ENCODE data around the gene TBC1D22B. TPM values are rescaled to one million over a fixed set of nuclear protein-coding genes. Genes with fewer than 3 reads are reported as not detected.

TBC1D22B gene
- total RNA-seq, 1 experiment from 2014 or later = 13.5 TPM

DNA sequence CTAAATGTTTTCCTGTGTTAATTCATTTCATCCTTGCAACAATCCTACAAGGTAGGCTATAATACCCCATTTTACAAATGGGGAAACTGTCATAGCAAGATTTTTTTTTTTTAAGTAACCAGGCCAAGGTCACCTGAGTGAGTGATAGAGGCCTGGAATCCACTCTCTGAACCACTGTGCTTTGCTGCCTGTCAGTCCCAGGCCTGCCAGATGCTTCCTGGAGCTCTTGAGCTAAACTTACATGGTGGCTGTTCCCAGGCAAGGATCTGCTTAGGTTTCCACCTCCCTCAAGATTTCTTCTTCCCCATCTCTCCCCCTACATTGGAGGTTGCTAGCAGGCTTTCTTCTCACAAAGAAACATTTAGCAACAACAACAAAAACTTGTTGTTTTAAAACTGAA is 63.5 kb downstream of the TBC1D22B start:
- no TSS peak for BruUV-seq (replicated peaks)
- Histone ChIP-seq H3K27ac (ENCODE audit: low read depth, low read length, poor library complexity, severe bottlenecking) (no peak overlapping the region), H3K4me1 (ENCODE audit: insufficient read depth, low read length, poor library complexity, severe bottlenecking) (peaks cover 10% of the 10 kb centered on the region), H3K27me3 (replicated peaks; ENCODE audit: insufficient read depth, low read depth, low read length, poor library complexity) (no peaks in the 10 kb centered on the region), H3K9me3 (ENCODE audit: low read depth, low read length, poor library complexity, severe bottlenecking) (no peaks in the 10 kb centered on the region), H3K4me3 (ENCODE audit: low read depth, low read length, poor library complexity, severe bottlenecking) (no peak overlapping the region), H3K36me3 (ENCODE audit: insufficient read depth, low read length, poor library complexity, severe bottlenecking) (peaks cover 25% of the 10 kb centered on the region)
- TF ChIP-seq EZH2 (IDR thresholded peaks at IDR 0.05; ENCODE audit: borderline replicate concordance, low read depth, low read length, poor library complexity, severe bottlenecking) = no peak
- TF ChIP-seq, protein P1, sequence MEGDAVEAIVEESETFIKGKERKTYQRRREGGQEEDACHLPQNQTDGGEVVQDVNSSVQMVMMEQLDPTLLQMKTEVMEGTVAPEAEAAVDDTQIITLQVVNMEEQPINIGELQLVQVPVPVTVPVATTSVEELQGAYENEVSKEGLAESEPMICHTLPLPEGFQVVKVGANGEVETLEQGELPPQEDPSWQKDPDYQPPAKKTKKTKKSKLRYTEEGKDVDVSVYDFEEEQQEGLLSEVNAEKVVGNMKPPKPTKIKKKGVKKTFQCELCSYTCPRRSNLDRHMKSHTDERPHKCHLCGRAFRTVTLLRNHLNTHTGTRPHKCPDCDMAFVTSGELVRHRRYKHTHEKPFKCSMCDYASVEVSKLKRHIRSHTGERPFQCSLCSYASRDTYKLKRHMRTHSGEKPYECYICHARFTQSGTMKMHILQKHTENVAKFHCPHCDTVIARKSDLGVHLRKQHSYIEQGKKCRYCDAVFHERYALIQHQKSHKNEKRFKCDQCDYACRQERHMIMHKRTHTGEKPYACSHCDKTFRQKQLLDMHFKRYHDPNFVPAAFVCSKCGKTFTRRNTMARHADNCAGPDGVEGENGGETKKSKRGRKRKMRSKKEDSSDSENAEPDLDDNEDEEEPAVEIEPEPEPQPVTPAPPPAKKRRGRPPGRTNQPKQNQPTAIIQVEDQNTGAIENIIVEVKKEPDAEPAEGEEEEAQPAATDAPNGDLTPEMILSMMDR (conservative IDR thresholded peaks at IDR 0.05; ENCODE audit: low read depth, low read length) = no peak
- ChIA-PET CTCF (no interaction called here), POLR2A (ENCODE audit: low non-redundant PET) (no interaction called here)
- intact Hi-C loops (cut with micrococcal nuclease; ENCODE audit: unreplicated experiment) = no loop called here
- DNase-seq (ENCODE audit: low spot score) = no peak

DNA sequence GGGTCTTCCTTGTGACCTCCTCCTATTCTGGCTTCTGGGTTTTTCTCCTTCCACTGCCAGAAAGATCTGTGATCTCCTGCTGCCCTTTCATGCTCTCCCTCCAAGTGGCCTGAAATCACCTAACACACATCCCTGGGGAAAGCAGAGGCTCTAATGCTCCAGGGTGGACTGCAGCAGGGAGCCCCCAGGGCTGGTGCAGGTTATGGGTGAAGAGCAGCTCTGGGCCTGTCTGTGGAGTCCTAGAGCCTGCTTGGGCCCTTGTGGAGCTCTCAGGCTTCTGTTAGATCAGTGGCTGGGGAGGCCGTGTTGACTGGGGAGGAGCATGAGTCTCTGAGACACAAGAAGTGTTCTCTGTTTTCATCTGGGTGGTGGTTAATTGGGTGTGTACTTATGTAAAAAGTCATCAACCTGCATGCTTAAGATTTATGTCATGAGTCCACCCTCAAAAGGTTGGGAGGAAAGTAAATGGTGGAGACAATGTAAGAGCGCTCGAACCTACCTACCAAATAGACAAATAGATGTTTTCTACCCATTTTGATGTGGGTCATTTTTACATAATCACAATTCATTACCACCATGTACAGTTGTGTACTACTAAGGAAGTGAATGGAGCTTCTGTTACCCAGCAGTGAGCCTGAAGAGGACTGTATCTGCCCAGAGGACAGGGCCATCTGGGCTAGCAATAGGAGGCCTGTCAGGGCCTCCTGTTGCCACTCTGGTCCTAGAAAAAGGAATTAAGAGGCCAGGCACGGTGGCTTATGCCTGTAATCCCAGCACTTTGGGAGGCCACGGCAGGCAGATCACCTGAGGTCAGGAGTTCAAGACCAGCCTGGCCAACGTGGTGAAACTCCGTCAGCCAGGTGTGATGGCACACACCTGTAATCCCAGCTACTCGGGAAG is 64.2 kb downstream of the TBC1D22B start:
- ChIA-PET CTCF (no interaction called here), POLR2A (ENCODE audit: low non-redundant PET) (no interaction called here)
- Histone ChIP-seq H3K9me3 (ENCODE audit: low read depth, low read length, poor library complexity, severe bottlenecking) (no peaks in the 10 kb centered on the region), H3K4me3 (ENCODE audit: low read depth, low read length, poor library complexity, severe bottlenecking) (no peak overlapping the region), H3K4me1 (ENCODE audit: insufficient read depth, low read length, poor library complexity, severe bottlenecking) (peaks cover 10% of the 10 kb centered on the region), H3K27ac (ENCODE audit: low read depth, low read length, poor library complexity, severe bottlenecking) (no peak overlapping the region), H3K36me3 (ENCODE audit: insufficient read depth, low read length, poor library complexity, severe bottlenecking) (peaks cover 23% of the 10 kb centered on the region), H3K27me3 (replicated peaks; ENCODE audit: insufficient read depth, low read depth, low read length, poor library complexity) (no peaks in the 10 kb centered on the region)
- no peak for TF ChIP-seq EZH2 (IDR thresholded peaks at IDR 0.05; ENCODE audit: borderline replicate concordance, low read depth, low read length, poor library complexity, severe bottlenecking)
- TF ChIP-seq, protein P1 (conservative IDR thresholded peaks at IDR 0.05; ENCODE audit: low read depth, low read length) = no peak
- intact Hi-C loops (cut with micrococcal nuclease; ENCODE audit: unreplicated experiment) = no loop called here
- DNase-seq (ENCODE audit: low spot score) = no peak
- no TSS peak for BruUV-seq (replicated peaks)

DNA sequence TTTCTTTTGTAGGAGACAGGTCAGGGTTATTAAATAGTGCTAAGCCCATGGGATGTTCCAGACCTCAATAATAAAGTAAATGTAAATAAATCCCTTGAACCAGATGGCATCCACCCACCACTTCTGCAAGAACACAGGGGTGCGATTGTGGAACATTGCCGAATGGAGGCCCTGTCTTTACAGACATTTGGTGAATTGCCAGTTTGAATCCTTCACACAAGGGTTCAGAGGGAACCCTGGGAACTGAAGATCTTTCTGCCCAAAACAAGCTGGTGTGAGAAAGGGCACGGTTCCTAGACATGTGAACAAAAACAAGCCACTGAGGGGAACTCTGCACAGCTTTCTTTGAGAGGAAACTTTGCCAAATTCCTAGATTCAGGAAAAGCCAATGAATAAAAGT is 66.0 kb downstream of the TBC1D22B start:
- H3K4me1 ChIP-seq (ENCODE audit: insufficient read depth, low read length, poor library complexity, severe bottlenecking) = peaks cover 10% of the 10 kb centered on the region
- no peak for TF ChIP-seq EZH2 (IDR thresholded peaks at IDR 0.05; ENCODE audit: borderline replicate concordance, low read depth, low read length, poor library complexity, severe bottlenecking)
- TF ChIP-seq, protein P1 (conservative IDR thresholded peaks at IDR 0.05; ENCODE audit: low read depth, low read length) = no peak
- POLR2A ChIA-PET (ENCODE audit: low non-redundant PET) = no interaction called here
- H3K4me3 ChIP-seq (ENCODE audit: low read depth, low read length, poor library complexity, severe bottlenecking) = no peak overlapping the region
- H3K9me3 ChIP-seq (ENCODE audit: low read depth, low read length, poor library complexity, severe bottlenecking) = no peaks in the 10 kb centered on the region
- DNase-seq (ENCODE audit: low spot score) = peak; percentile 41
- no peak overlapping the region for H3K27ac ChIP-seq (ENCODE audit: low read depth, low read length, poor library complexity, severe bottlenecking)
- H3K36me3 ChIP-seq (ENCODE audit: insufficient read depth, low read length, poor library complexity, severe bottlenecking) = peaks cover 13% of the 10 kb centered on the region
- CTCF ChIA-PET = no interaction called here
- no TSS peak for BruUV-seq (replicated peaks)
- intact Hi-C loops (cut with micrococcal nuclease; ENCODE audit: unreplicated experiment) = no loop called here
- H3K27me3 ChIP-seq (replicated peaks; ENCODE audit: insufficient read depth, low read depth, low read length, poor library complexity) = no peaks in the 10 kb centered on the region

Measured in A673 (cell line).